Large intestine (tissue), 3 donors: ENCODE data around the gene NDUFA7. TPM values are rescaled to one million over a fixed set of nuclear protein-coding genes. Genes with fewer than 3 reads are reported as not detected.
"Not testable (repeated sequence)": the region's sequence is repeated elsewhere in the genome, so short reads cannot be mapped to it uniquely, and the experiment has no call there.

Experiments used
- DNase-seq, 2 donors: peaks; one replicate each; pipeline versions ENCODE4 v3.0.0 to v3.0.0-alpha.2; 2013
- H3K27ac ChIP-seq: one replicate; pipeline ENCODE4 v1.5.1; 2013; ENCODE audit warnings: low read length
- H3K27me3 ChIP-seq: 2 replicates; pipeline ENCODE4 v1.6.1; 2013; ENCODE audit warnings: low read length; ENCODE audit not compliant: control insufficient read depth, insufficient read depth
- H3K36me3 ChIP-seq: 2 replicates; pipeline ENCODE4 v1.6.1; 2013; ENCODE audit warnings: low read length; ENCODE audit not compliant: control insufficient read depth, insufficient read depth
- H3K4me1 ChIP-seq: one replicate; pipeline ENCODE4 v1.6.1; 2013; ENCODE audit warnings: low read length; ENCODE audit not compliant: control insufficient read depth, insufficient read depth
- H3K4me3 ChIP-seq: one replicate; pipeline ENCODE4 v1.5.1; 2013; ENCODE audit warnings: low read length
- H3K9me3 ChIP-seq: one replicate; pipeline ENCODE4 v1.6.1; 2013; ENCODE audit warnings: mild to moderate bottlenecking, low read depth, low read length, moderate library complexity; ENCODE audit not compliant: control insufficient read depth
- WGBS: methylation state at CpG from one replicate; pipeline ENCODE4 v1.1.5; 2013; ENCODE audit warnings: low lambda C conversion rate; ENCODE audit not compliant: insufficient coverage; 5-methylcytosine and 5-hydroxymethylcytosine counted together
- polyA plus RNA-seq: library from polyadenylated mRNA; unstranded; fragments of 120-200 nt; gene quantifications from one replicate; pipeline ENCODE4 v1.2.1, GENCODE V29; 2013

Gene NDUFA7
- polyA plus RNA-seq, 1 donor = 69.6 TPM

DNA sequence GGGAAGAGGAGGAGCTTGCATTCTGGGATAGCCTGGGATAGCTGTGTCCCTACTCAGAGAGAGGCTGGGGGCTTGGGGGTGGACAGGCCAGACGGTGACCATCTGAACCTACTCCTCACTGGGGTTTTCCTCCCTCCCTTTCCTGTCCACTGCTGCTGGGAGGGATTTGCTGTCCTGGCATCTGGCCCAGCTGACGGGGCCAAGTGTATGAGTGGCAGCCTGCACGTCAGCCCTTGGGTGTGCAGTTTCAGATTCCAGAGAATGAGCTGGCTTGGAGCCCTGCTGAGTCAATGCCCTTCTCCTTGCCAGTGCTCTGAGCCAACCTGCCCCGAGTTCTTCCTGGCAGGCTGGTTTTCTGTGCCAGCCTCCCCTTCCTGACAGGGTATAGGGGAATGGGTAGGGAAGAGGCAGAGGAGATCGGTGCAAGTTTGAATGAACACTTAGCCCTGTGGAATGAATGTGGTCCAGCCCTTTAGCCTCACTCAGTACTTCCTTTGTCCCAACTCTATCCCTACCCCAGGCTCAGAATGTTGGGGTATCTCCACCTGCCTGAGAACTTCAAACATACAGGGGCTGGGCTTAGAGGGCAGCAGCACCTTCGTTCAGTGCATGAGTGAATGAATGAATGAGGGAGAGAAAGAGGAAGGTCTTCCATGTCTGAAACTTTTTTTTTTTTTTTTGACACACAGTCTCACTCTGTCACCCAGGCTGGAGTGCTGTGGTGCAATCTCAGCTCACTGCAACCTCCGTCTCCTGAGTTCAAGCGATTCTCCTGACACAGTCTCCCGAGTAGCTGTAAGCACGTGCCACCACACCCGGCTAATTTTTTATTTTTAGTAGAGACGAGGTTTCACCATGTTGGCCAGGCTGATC, 41.0 kb upstream of the NDUFA7 start:
- DNase-seq = peak; percentile 82 to 85
- H3K27me3 ChIP-seq = peaks cover 26% of the 10 kb centered on the region
- H3K27ac ChIP-seq = no peak overlapping the region
- no peaks in the 10 kb centered on the region for H3K36me3 ChIP-seq
- H3K4me3 ChIP-seq = no peak overlapping the region
- H3K4me1 ChIP-seq = peaks cover 23% of the 10 kb centered on the region
- H3K9me3 ChIP-seq = no peaks in the 10 kb centered on the region
- no CpG with 5 or more reads among the region's 12 CpGs for WGBS

DNA sequence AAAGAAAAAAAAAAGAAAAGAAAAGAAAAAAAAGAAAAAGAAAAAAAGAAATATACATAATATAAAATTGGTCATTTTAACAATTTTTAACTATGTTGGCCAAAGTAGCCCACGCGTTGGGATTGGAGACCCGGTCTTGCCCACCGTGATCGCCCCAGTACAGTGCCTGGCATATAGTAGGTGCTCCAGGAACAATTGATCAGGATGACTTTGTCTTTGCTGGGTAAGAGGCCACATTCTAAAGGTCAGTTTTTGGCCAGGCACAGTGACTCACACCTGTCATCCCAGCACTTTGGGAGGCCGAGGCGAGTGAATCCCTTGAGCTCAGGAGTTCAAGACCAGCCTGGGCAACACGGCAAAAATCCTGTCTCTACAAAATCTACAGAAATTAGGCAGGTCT, 39.0 kb upstream of the NDUFA7 start:
- no peak for DNase-seq
- peaks cover 25% of the 10 kb centered on the region for H3K4me1 ChIP-seq
- WGBS = 75% methylated on average over 4 of the region's 8 CpGs

DNA sequence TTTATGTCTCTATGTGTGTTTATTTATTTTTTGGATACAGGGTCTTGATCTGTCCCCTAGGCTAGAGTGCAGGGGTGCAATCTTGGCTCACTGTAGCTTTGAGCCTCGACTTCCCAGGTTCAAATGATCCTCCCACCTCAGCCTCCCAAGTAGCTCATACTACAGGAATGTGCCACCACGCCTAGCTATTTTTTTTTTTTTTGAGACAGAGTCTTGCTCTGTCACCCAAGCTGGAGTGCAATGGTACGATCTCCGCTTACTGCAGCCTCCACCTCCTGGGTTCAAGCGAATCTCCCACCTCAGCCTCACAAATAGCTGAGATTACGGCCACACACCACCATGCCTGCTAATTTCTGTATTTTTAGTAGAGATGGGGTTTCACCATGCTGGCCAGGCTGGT, 37.8 kb upstream of the NDUFA7 start:
- no peak for DNase-seq

More for the DNA sequence above, 39.0 kb upstream of the NDUFA7 start:
- Histone ChIP-seq H3K27me3 (peaks cover 12% of the 10 kb centered on the region), H3K9me3 (peaks cover 5% of the 10 kb centered on the region), H3K36me3 (no peaks in the 10 kb centered on the region), H3K4me3 (no peak overlapping the region), H3K27ac (no peak overlapping the region)

DNA sequence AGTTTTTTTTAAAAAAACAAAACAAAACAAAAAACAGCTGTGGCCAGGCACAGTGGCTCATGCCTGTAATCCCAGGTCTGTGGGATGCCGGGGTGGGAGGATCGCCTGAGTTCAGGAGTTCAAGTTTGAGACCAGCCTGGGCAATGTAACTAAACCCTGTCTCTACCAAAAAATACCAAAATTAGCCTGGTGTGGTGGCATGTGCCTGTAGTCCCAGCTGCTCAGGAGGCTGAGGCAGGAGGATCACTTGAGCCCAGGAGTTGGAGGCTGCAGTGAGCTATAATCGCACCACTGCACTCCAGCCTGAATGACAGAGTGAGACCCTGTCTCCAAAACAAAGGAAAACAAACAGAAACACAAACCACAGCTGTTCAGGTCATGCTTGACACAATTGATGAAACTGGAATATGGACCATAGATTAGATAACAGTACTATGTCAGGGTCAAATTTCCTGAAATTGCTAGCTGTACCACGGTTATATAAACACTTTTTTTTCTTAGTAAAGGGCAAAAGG, 35.9 kb upstream of the NDUFA7 start:
- Histone ChIP-seq H3K27ac (peak overlapping the region; percentile 54), H3K4me3 (no peak overlapping the region), H3K4me1 (peaks cover 9% of the 10 kb centered on the region), H3K36me3 (no peaks in the 10 kb centered on the region), H3K9me3 (peaks cover 5% of the 10 kb centered on the region), H3K27me3 (peaks cover 3% of the 10 kb centered on the region)
- DNase-seq = peak; percentile 74 to 88
- no CpG with 5 or more reads among the region's 4 CpGs for WGBS

More for the DNA sequence above, 37.8 kb upstream of the NDUFA7 start:
- Histone ChIP-seq H3K27me3 (peaks cover 2% of the 10 kb centered on the region), H3K9me3 (peaks cover 5% of the 10 kb centered on the region), H3K4me3 (no peak overlapping the region), H3K4me1 (peaks cover 18% of the 10 kb centered on the region), H3K27ac (no peak overlapping the region), H3K36me3 (no peaks in the 10 kb centered on the region)
- no CpG with 5 or more reads among the region's 6 CpGs for WGBS

DNA sequence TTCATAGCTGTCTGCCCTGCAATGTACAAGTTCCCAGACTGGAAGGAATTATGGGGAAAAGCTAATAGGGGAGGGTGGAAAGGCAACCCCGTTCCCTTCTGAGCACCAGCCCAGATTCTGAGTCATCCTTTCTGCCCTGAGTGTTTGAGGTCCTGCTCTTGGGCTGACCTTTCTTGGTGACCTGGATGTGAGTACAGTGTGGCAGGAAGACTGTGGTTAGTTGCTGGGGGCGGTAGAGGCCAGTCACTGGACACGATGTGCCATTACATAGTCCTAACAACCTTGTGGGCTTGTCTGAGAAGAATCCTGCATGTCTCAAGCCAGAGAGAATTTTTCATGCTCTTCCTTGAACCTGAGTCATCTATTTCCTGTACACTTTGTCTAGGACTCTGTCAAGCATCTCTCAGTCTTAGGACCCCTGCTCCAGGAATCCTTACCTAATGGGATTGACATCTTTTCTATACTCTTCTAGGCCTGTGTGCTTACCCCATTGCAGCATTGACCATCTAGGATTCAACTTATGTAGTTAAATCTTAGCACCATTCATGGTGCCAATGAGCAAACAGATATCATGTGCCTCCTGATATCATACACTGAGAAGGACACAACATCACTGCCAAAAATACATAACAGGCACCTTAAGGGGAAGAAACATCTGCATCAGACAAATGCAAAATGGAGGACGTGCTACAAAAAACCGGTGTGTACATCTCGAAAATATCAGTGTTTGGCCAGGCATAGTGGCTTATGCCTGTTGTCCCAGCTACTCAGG, 34.6 kb upstream of the NDUFA7 start:
- H3K4me3 ChIP-seq = no peak overlapping the region
- H3K27ac ChIP-seq = peak overlapping the region; percentile 31
- WGBS = no CpG with 5 or more reads among the region's 6 CpGs
- DNase-seq = peak in 1 of 2 donors; percentile 42
- H3K36me3 ChIP-seq = no peaks in the 10 kb centered on the region
- peaks cover 4% of the 10 kb centered on the region for H3K4me1 ChIP-seq
- peaks cover 3% of the 10 kb centered on the region for H3K27me3 ChIP-seq
- peaks cover 5% of the 10 kb centered on the region for H3K9me3 ChIP-seq

DNA sequence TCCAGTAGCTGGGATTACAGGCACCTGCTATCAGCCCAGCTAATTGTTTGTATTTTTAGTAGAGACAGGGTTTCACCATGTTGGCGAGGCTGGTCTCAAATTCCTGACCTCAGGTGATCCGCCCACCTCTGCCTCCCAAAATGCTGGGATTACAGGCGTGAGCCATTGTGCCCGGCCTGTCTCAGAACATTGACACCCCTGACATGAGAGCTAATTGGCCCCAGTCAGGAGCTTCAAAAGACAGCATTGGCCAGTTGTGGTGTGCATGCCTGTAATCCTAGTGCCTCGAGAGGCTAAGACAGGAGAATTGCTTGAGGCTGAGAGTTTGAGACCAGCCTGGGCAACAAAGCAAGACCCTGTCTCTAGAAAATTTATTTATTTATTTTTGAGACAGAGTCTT, 31.7 kb upstream of the NDUFA7 start:
- not testable (repeated sequence) for H3K27ac ChIP-seq

DNA sequence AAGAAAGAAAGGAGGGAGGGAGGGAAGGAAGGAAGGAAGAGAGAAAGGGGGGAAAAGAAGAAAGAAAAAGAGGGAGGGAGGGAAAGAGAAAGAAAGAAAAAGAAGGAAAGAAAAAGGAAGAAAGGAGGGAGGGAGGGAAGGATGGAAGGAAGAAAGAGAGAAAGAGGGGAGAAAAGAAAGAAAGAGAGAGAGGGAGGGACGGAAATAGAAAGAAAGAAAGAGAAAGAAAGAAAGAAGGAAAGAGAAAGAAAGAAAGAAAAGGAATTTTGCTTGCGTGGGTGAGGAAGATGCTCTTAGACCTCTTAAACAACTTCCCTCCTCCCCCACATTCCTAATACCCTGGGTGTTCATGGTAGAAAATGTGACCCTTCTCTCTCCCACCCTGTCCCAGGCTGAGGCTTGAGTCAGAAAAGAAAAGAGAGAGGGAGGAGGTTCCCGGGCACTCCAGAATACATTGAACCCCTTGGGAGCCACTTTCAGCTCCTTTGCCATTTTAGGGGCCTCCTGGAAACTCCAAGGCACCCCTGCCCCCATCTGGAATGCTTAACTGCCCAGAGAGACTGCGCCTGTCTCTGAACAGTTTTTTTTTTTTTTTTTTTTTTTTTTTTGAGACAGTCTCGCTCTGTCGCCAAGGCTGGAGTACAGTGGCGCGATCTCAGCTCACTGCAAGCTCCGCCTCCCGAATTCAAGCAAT, 31.1 kb upstream of the NDUFA7 start:
- H3K36me3 ChIP-seq = no peaks in the 10 kb centered on the region
- no peak overlapping the region for H3K27ac ChIP-seq
- 71% methylated on average over 2 of the region's 10 CpGs for WGBS
- DNase-seq = no peak
- peaks cover 5% of the 10 kb centered on the region for H3K9me3 ChIP-seq
- peaks cover 3% of the 10 kb centered on the region for H3K27me3 ChIP-seq
- no peak overlapping the region for H3K4me3 ChIP-seq
- peaks cover 4% of the 10 kb centered on the region for H3K4me1 ChIP-seq

More for the DNA sequence above, 31.7 kb upstream of the NDUFA7 start:
- WGBS = no CpG with 5 or more reads among the region's 5 CpGs
- not testable (repeated sequence) for H3K36me3 ChIP-seq, H3K9me3 ChIP-seq, H3K4me1 ChIP-seq, H3K4me3 ChIP-seq, DNase-seq, H3K27me3 ChIP-seq

DNA sequence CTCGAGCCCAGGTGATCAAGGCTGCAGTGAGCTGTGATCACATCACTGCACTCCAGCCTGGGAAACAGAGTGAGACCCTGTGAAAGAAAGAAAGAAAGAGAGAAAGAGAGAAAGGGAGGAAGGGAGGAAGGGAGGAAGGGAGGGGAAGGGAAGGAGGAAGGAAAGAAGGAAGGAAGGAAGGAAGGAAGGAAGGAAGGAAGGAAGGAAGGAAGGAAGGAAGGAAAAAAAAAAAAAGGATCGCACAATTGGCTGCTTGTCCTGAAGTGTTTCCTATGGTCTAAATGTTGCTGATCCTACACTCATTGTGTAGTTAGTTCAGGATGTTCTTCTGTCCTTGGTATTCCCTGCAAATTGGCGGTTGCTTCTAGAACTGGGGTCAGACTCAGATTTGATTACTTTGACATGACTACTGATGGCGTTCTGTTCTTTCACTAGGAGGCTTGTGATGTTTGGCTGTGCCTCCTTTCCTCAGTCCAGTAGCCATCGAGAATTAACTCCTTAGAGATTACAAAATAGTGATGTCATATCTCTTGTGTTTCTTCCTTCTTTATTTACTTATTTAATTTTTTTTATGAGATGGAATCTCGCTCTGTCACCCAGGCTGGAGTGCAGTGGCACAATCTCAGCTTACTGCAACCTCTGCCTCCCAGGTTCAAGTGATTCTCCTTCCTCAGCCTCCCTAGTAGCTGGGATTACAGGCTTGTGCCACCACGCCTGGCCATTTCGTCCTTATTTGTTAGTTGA, 28.6 kb upstream of the NDUFA7 start:
- not testable (repeated sequence) for H3K4me3 ChIP-seq, H3K36me3 ChIP-seq, H3K27ac ChIP-seq, DNase-seq, H3K4me1 ChIP-seq, H3K27me3 ChIP-seq, H3K9me3 ChIP-seq
- 70% methylated on average over 2 of the region's 8 CpGs for WGBS

DNA sequence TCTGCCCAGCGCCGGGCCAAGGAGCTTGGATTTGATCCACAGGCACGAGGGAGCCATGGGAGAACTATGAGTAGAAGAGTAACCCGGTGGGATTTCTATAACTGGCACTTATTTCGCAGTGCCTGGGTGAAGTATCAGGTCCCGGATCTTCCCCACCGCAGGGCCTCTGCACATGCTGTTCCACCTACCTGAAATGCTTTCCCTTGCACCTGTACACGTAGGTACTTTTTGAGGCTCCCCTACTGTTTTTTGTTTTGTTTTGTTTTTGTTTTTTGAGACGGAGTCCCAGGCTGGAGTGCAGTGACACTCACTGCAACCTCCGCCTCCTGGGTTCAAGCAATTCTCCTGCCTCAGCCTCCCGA, 22.3 kb upstream of the NDUFA7 start:
- no peak overlapping the region for H3K27ac ChIP-seq
- no peaks in the 10 kb centered on the region for H3K36me3 ChIP-seq
- H3K9me3 ChIP-seq = peaks cover 5% of the 10 kb centered on the region
- H3K27me3 ChIP-seq = peaks cover 52% of the 10 kb centered on the region
- no peak overlapping the region for H3K4me3 ChIP-seq
- no peak for DNase-seq
- WGBS = no CpG with 5 or more reads among the region's 11 CpGs
- H3K4me1 ChIP-seq = peaks cover 4% of the 10 kb centered on the region
